HL-60/S4 (cell line): ENCODE data around the gene DIAPH3.

Source experiments
- in situ Hi-C: fragments of 300-500 bp; cut with MboI; formaldehyde crosslinking; loops from 2 replicates; pipeline ENCODE4 v1.14.3; 2022; ENCODE audit warnings: low sequenced_read_pairs

DIAPH3 gene

DNA sequence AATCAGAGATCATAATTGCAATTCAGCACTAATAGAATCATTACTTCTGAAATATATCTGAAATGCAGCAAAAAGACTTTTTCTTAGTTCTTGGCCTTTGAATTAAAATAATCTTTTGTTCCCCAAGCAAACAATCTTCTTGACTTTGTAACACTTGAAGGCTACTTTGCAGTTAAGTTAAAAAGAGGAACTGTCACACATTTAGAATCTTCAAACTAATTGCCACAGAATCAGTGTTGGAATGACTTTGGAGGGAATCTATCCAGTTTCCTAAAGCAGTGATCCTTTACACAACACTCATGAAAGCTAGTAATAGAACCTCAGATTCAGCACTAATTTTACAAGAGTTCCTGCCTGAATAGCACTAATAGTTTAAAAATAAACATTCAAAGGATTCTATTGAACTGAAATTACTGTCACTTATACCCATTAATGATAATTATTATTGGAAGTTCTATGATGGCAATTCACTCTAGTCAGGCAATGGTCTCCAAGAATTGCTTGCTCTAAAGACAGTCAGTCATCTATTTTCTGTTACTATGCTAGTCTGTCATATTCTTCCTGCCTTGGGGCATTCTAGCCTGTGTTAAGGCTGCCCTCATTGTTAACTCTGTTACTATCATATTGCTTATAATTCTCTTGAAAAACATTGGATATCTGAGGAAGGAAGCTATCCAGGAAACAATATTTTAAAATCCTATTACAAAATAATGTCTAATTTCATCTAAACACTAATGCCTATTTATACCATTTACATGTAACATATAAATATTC is 362.4 kb downstream of the DIAPH3 start:
- in situ Hi-C loops: no loop called here

GRCh38 chr13:59793107-59793506 is 370.6 kb downstream of the DIAPH3 start:
- in situ Hi-C loops: no loop called here

GRCh38 chr13:59790626-59791025 is 373.1 kb downstream of the DIAPH3 start:
- in situ Hi-C loops: no loop called here

- in situ Hi-C loops: no loop called here
Measured at GRCh38 chr13:59789558-59789957, 374.2 kb downstream of the DIAPH3 start.

- in situ Hi-C loops: no loop called here
Measured at GRCh38 chr13:59787679-59788078, 376.0 kb downstream of the DIAPH3 start.

DNA sequence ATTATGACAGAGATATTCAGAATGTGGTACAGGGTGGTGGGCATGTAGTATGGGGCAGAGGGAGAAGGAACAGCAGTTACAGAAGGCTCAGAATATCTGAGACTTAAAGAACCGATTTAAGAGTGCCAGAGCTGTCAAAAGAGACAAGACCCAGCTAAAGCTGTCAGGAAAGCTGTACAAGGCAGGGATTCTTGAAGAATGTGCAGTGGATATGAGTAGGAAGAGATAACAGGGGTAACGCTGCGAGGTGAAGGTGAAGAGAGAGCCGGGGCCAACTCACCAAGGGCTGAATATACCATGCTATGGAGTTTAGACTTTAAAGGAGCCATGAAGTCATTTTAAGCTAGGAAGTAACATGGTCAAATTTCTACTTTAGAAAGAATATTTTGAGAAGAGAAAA is 381.0 kb downstream of the DIAPH3 start:
- in situ Hi-C loops: no loop called here

GRCh38 chr13:59780058-59780457 is 383.7 kb downstream of the DIAPH3 start:
- in situ Hi-C loops: no loop called here

DNA sequence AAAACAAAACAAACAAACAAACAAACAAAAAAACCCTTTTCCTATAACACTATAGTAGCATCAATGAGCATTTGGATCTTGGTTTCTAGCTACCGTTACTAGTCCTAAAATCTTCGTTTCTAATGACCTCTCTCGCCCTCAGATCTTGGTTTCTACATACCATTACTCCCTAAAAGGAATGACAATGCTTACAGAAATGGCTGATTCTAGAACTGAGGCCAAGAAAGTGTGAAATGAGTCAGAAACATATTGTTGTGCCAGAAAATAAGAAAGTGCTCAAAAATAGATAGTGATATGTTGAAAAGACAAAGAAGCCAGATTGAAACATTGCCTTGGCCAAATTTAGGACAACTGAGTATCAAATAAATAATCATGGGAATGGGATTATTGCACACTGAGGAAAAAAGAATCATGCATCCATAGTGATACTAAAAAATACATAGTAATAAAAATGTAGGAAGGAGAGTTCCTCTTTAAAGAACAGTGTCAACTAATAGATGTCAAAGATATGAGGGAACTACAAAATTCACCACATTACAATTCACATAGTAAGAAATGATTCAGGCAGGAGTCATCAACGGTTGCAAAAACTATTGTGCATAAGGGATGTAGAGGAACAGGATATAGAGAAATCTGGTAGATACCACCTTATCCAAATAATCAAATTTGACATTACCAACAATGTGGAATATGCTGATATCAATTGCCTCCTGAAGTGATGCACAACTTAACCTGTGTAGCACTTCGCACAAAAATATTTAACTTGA is 386.6 kb downstream of the DIAPH3 start:
- in situ Hi-C loops: no loop called here

DNA sequence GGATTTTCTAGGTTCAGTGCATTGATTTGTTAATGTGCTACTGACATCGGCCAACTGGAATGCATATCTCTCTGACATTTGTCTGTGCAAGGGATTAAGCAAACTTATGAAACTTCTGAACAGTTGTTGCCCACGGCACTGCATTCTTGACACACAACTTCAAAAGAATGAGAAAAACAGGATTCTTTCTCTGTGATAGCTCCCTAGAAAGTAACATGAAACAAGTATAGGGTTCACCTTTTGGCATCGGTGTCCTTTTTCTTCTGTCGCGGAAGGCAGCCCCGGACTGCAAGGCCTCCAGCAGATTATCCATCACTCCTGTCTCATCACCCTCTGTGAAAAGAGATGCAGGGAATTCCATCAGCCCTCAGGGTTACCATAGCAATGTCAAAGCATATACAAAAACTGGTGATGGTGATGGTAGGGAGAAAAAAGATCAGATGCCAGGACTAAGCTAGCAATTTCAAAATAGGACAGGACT is 389.2 kb downstream of the DIAPH3 start:
- in situ Hi-C loops: no loop called here

- in situ Hi-C loops: no loop called here
Measured at GRCh38 chr13:59771272-59771671, 392.5 kb downstream of the DIAPH3 start.

DNA sequence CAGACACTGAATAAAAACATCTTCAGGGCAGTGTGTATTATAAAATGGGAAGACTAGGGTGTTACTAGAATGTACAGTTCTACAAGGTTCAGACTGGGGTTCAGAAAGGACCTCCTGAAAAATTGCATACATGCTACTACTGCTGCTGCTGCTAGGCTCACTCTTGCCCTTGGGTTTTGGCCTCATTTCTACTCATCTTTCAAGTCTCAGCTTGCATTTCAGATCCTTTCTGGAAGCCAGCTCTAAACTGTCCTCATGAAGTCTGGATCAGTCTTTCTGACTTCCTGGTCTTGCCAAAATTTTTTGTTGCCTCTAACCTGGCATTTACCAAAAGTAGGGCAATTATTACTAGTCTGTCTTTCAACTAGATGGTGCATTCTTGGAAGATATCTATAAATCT is 393.3 kb downstream of the DIAPH3 start:
- in situ Hi-C loops: no loop called here

GRCh38 chr13:59766236-59766635 is 397.5 kb downstream of the DIAPH3 start:
- in situ Hi-C loops: no loop called here

- in situ Hi-C loops: no loop called here
Measured at GRCh38 chr13:59755632-59756290, 408.0 kb downstream of the DIAPH3 start.

- in situ Hi-C loops: no loop called here
Measured at GRCh38 chr13:59754411-59754810, 409.3 kb downstream of the DIAPH3 start.

DNA sequence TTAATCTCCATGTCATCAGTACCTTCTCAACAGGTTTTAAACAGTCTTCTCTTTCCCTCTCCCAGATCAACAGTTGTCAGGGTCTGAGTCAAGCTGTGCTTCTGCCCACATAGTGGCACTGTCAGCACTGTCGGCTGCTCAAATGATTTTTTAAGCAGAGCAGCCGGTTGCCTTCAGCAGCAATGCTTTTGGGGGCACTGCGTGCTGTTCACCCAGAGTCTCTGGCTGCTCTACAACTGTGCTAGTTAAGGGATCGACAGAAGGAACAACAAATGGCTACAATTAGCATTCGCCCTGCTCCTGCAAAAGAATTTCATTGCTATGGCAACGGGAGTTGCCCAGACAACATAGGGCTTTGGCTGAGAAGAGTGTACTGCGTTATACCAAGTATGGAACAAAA is 412.9 kb downstream of the DIAPH3 start:
- in situ Hi-C loops: no loop called here

DNA sequence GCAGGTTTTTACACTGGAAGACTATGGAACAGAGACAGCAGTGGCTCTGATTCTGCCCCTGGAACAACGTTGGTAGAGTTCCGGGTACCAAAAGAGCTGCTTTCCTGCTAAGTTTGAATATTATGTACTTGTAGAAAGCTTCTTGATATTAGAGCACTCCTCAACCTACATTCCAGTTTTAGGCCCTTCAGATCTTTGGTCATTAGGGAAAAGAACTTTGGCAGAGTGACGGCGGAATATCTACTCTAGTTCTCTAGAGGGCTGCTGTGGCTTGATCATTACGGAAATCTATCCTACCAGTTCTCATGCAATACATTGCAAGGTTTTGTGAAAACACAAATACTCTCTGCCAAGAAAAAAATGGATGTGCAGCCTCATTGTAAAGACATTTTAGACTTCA is 415.7 kb downstream of the DIAPH3 start:
- in situ Hi-C loops: no loop called here

GRCh38 chr13:59747529-59747928 is 416.2 kb downstream of the DIAPH3 start:
- in situ Hi-C loops: no loop called here

DNA sequence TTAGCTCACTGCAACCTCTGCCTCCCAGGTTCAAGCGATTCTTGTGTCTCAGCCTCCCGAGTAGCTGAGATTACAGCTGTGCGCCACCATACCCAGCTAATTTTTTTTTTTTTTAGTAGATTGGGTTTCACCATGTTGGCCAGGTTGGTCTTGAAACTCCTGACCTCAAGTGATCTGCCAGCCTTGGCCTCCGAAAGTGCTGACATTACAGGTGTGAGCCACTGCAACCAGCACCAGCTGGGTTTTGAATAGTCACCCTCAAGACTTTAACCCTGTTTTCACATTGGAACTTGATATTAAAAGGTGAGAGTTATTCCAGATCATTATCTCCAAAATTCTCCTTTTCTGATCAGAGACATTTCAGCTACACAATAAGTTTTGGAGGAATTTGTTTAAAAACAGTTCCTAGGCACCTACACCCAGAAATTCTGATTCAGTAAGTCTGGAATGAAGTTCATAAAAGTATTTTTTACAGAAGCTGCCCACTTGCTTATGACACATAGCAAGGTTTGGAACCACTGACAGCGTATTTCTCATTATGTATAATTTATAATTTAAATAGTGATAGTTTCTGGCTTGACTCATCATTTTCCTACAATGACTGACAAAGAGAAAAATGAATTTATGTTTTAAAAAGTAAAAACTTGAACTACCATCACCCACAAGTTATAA is 417.3 kb downstream of the DIAPH3 start:
- in situ Hi-C loops: no loop called here

- in situ Hi-C loops: no loop called here
Measured at GRCh38 chr13:59745392-59745788, 418.3 kb downstream of the DIAPH3 start.

DNA sequence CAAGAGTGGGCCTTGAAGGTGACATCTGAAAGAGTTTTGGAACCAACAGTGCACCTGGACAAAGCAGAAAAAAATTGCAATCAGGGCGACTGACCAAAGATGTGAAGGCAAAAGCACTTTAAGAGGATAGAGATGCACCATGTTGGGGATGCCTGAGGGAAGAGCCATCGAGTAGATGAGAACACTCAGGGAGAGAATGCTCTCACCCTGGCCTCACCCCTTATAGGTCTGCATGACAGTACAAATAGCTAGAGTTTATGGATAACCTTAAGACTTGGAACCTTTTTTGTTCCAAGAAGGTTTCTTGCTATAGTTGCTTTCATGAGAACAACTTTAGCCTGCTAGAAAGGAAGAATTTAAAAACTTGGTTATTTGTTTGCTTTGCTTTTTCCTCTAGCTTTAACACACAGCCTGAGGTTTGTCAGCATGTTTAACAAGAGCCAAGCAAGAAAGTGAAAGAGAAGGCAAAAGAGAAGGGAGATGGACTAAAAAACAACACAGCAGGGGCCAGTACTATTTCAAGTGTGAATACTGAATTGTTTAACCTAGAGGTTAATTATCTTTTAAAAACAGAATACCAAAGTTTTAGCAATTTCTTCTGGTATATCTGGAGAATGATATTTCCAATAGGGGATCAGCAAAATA is 418.9 kb downstream of the DIAPH3 start:
- in situ Hi-C loops: no loop called here

GRCh38 chr13:59743195-59743594 is 420.5 kb downstream of the DIAPH3 start:
- in situ Hi-C loops: no loop called here
